ENCODE results near the gene BRD4.

- TF ChIP-seq EZH2 (IDR thresholded peaks at IDR 0.05; ENCODE audit: borderline replicate concordance, low read depth, low read length, severe bottlenecking) (no peak), CTCF (IDR thresholded peaks at IDR 0.05; ENCODE audit: extremely low read depth in 1 of 2, insufficient read depth in 1 of 2, low read depth in 1 of 2, low read length in 2 of 2) (no peak), POLR2AphosphoS5 (IDR thresholded peaks at IDR 0.05; ENCODE audit: insufficient read depth, low read depth, low read length) (no peak), JUN (IDR thresholded peaks at IDR 0.05; ENCODE audit: borderline replicate concordance, insufficient read depth, insufficient read length, low read depth) (no peak)
Observed at GRCh38 chr19:15245370-15246197, 86.8 kb downstream of the BRD4 start.
